Neural cell (in vitro differentiated cells): ENCODE results near the gene AFF3. TPM values are rescaled to one million over a fixed set of nuclear protein-coding genes. Genes with fewer than 3 reads are reported as not detected.

Experiments used
- H2AFZ ChIP-seq: fragments of 200-600, 300-800 bp; sonication (generic), shearing (Covaris generic); 2 replicates; pipeline ENCODE4 v1.6.0; 2014; ENCODE audit warnings: low read depth, mild to moderate bottlenecking, antibody characterized with exemption, low read length, moderate library complexity
- H3F3A ChIP-seq: fragments of 200-600 bp; shearing (Covaris generic); 2 replicates; pipeline ENCODE4 v1.6.1; 2016; ENCODE audit warnings: mild to moderate bottlenecking, moderate library complexity, mixed read lengths, antibody characterized with exemption, low read length; ENCODE audit not compliant: insufficient read depth, poor library complexity, severe bottlenecking
- H3K27ac ChIP-seq: fragments of 200-600, 300-800 bp; sonication (generic), shearing (Covaris generic); 2 replicates; pipeline ENCODE4 v1.5.1; 2014; ENCODE audit warnings: mild to moderate bottlenecking, low read length, moderate library complexity
- H3K27me3 ChIP-seq: fragments of 300-800, 200-600 bp; sonication (generic), shearing (Covaris generic); 2 replicates; pipeline ENCODE4 v1.6.0; 2014; ENCODE audit warnings: mild to moderate bottlenecking, low read depth, low read length, moderate library complexity; ENCODE audit not compliant: insufficient read depth
- H3K36me3 ChIP-seq: fragments of 300-800, 200-600 bp; sonication (generic), shearing (Covaris generic); 2 replicates; pipeline ENCODE4 v1.5.1; 2014; ENCODE audit warnings: mild to moderate bottlenecking, antibody characterized with exemption, low read length, moderate library complexity; ENCODE audit not compliant: insufficient read depth
- H3K4me2 ChIP-seq: fragments of 300-800, 200-600 bp; sonication (generic), shearing (Covaris generic); 2 replicates; pipeline ENCODE4 v1.6.0; 2014; ENCODE audit warnings: mild to moderate bottlenecking, low read length
- H3K4me3 ChIP-seq: fragments of 300-800, 200-600 bp; sonication (generic), shearing (Covaris generic); 2 replicates; pipeline ENCODE4 v1.5.1; 2014; ENCODE audit warnings: mild to moderate bottlenecking, low read length, moderate library complexity
- H3K79me2 ChIP-seq: fragments of 200-600 bp; shearing (Covaris generic); replicated peaks from 2 replicates; pipeline ENCODE4 v1.6.0; 2014; ENCODE audit warnings: mild to moderate bottlenecking, low read length, moderate library complexity; ENCODE audit not compliant: insufficient read depth
- H3K9ac ChIP-seq: fragments of 300-800, 200-600 bp; sonication (generic), shearing (Covaris generic); 2 replicates; pipeline ENCODE4 v1.6.1; 2016; ENCODE audit warnings: mild to moderate bottlenecking, low read length, mixed read lengths
- H3K9me2 ChIP-seq: fragments of 200-600 bp; shearing (Covaris generic); 2 replicates; pipeline ENCODE4 v1.6.1; 2016; ENCODE audit warnings: mild to moderate bottlenecking, low read length, mixed read lengths; ENCODE audit not compliant: insufficient read depth
- H3K9me3 ChIP-seq: fragments of 200-600, 300-800 bp; sonication (generic), shearing (Covaris generic); 2 replicates; pipeline ENCODE4 v1.6.1; 2016; ENCODE audit warnings: mild to moderate bottlenecking, mixed run types, low read length, moderate library complexity, mixed read lengths
- H4K20me1 ChIP-seq: fragments of 200-600 bp; shearing (Covaris generic); 2 replicates; pipeline ENCODE4 v1.6.1; 2016; ENCODE audit warnings: mild to moderate bottlenecking, mixed run types; ENCODE audit not compliant: insufficient read depth
- EP300 ChIP-seq: fragments of 450-650 bp; conservative IDR thresholded peaks from 2 replicates; pipeline ENCODE4 v1.6.1; 2014; ENCODE audit warnings: antibody characterized with exemption, mild to moderate bottlenecking, moderate library complexity; ENCODE audit not compliant: poor library complexity, severe bottlenecking
- EZH2 ChIP-seq: fragments of 200-600, 300-800 bp; shearing (Covaris generic), sonication (generic); IDR thresholded peaks from 2 replicates; pipeline ENCODE4 v1.6.1; 2014; ENCODE audit warnings: antibody characterized with exemption, low read length, borderline replicate concordance, mild to moderate bottlenecking; ENCODE audit not compliant: insufficient read depth, poor library complexity, severe bottlenecking
- MXI1 ChIP-seq: fragments of 450-650 bp; conservative IDR thresholded peaks from 2 replicates; pipeline ENCODE4 v1.6.1; 2014; ENCODE audit warnings: antibody characterized with exemption, mild to moderate bottlenecking; ENCODE audit not compliant: poor library complexity, severe bottlenecking
- POLR2AphosphoS5 ChIP-seq: IDR thresholded peaks from 2 replicates; pipeline ENCODE4 v1.6.1; 2012
- SMC3 ChIP-seq: fragments of 450-650 bp; conservative IDR thresholded peaks from 2 replicates; pipeline ENCODE4 v1.6.1; 2014; ENCODE audit warnings: antibody characterized with exemption, mild to moderate bottlenecking, moderate library complexity; ENCODE audit not compliant: poor library complexity
- polyA plus RNA-seq: library from polyadenylated mRNA; depleted of rRNA; stranded (reverse); fragments of >200 nt; gene quantifications from 2 replicates; pipeline ENCODE4 v1.2.3, GENCODE V29; 2014
- TF ChIP-seq, protein P1 (sequence below): fragments of 450-650 bp; IDR thresholded peaks from 2 replicates; pipeline ENCODE4 v1.5.1; 2014; ENCODE audit warnings: antibody characterized with exemption, mild to moderate bottlenecking, moderate library complexity; ENCODE audit not compliant: poor library complexity, severe bottlenecking
- TF ChIP-seq, protein P2 (sequence below): IDR thresholded peaks from 2 replicates; pipeline ENCODE4 v1.6.1; 2012; ENCODE audit warnings: borderline replicate concordance

Gene AFF3
- polyA plus RNA-seq, 1 donor from 2014 or later: 5.1 TPM

DNA sequence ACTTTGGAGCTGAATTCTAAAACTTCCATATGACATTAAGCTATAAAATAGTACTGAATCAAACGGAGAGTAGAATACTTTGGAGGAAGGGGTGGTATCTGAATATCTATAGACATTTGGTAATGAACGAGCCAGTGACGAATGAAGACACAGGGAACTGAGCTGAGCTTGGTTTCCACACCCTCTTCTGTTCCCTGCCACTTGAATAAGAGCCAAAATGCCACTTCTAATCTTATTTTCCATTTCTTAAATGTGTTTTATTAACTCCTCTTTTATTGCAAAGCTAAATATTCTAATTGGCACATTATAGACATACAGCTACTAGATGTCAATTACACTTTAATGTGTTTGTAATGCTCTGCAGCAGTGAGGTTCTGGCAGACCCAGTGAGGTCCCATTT lies 76.1 kb downstream of the AFF3 start:
- H3K36me3 ChIP-seq: no peaks in the 10 kb centered on the region
- H4K20me1 ChIP-seq: no peaks in the 10 kb centered on the region
- H3F3A ChIP-seq: no peaks in the 10 kb centered on the region
- no peaks in the 10 kb centered on the region for H3K9me3 ChIP-seq
- no peak overlapping the region for H3K27ac ChIP-seq
- H3K9me2 ChIP-seq: no peaks in the 10 kb centered on the region
- H3K4me3 ChIP-seq: no peak overlapping the region
- TF ChIP-seq EZH2 (no peak), EP300 (no peak), SMC3 (no peak), MXI1 (no peak)
- TF ChIP-seq, protein P1, sequence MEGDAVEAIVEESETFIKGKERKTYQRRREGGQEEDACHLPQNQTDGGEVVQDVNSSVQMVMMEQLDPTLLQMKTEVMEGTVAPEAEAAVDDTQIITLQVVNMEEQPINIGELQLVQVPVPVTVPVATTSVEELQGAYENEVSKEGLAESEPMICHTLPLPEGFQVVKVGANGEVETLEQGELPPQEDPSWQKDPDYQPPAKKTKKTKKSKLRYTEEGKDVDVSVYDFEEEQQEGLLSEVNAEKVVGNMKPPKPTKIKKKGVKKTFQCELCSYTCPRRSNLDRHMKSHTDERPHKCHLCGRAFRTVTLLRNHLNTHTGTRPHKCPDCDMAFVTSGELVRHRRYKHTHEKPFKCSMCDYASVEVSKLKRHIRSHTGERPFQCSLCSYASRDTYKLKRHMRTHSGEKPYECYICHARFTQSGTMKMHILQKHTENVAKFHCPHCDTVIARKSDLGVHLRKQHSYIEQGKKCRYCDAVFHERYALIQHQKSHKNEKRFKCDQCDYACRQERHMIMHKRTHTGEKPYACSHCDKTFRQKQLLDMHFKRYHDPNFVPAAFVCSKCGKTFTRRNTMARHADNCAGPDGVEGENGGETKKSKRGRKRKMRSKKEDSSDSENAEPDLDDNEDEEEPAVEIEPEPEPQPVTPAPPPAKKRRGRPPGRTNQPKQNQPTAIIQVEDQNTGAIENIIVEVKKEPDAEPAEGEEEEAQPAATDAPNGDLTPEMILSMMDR: no peak
- H3K9ac ChIP-seq: no peak overlapping the region
- no peaks in the 10 kb centered on the region for H3K27me3 ChIP-seq
- no peaks in the 10 kb centered on the region for H3K79me2 ChIP-seq
- no peak overlapping the region for H2AFZ ChIP-seq
- no peak overlapping the region for H3K4me2 ChIP-seq

DNA sequence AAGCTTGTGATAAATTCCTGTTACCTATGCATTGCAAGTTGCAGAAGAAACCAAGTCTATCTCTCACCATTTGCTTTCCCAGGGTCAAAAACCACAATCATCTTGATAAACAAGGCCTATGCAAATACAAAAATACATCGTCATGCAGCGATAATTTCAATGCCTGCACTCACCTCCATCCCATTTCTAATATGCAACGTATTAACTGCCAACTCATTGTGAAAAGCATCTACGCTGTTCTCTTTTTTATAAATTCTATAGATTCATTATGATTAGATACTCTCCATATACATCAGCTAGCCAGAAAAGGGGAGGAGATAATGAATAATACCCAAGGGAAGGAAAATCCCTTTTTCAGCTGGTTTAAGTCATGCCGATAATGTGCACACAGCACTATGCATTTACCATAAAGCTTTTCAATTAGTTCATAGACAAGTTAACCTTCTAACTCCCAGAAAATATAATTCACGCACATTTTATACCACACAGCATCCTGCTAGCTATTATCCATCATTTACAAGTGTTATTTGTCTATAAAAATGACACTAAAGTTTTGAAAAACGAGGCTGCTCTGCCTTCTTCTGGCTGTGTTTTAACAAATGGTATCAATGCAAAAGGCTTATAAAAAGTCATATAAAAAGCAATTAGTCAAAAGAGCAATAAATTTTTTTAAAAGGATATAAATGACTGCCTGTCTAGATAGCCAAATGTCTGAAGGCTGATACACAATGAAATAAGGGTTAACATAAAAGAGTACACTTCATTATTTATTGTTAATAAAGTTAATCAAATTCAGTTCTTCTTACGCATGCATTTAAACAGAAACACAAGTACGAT lies 77.6 kb downstream of the AFF3 start:
- H3K27ac ChIP-seq: no peak overlapping the region
- H3K4me2 ChIP-seq: no peak overlapping the region
- H3K9ac ChIP-seq: no peak overlapping the region
- no peaks in the 10 kb centered on the region for H3F3A ChIP-seq
- H3K27me3 ChIP-seq: no peaks in the 10 kb centered on the region
- TF ChIP-seq, protein P2, sequence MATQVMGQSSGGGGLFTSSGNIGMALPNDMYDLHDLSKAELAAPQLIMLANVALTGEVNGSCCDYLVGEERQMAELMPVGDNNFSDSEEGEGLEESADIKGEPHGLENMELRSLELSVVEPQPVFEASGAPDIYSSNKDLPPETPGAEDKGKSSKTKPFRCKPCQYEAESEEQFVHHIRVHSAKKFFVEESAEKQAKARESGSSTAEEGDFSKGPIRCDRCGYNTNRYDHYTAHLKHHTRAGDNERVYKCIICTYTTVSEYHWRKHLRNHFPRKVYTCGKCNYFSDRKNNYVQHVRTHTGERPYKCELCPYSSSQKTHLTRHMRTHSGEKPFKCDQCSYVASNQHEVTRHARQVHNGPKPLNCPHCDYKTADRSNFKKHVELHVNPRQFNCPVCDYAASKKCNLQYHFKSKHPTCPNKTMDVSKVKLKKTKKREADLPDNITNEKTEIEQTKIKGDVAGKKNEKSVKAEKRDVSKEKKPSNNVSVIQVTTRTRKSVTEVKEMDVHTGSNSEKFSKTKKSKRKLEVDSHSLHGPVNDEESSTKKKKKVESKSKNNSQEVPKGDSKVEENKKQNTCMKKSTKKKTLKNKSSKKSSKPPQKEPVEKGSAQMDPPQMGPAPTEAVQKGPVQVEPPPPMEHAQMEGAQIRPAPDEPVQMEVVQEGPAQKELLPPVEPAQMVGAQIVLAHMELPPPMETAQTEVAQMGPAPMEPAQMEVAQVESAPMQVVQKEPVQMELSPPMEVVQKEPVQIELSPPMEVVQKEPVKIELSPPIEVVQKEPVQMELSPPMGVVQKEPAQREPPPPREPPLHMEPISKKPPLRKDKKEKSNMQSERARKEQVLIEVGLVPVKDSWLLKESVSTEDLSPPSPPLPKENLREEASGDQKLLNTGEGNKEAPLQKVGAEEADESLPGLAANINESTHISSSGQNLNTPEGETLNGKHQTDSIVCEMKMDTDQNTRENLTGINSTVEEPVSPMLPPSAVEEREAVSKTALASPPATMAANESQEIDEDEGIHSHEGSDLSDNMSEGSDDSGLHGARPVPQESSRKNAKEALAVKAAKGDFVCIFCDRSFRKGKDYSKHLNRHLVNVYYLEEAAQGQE: no peak
- TF ChIP-seq, protein P1: no peak
- no peak for TF ChIP-seq POLR2AphosphoS5
- no peaks in the 10 kb centered on the region for H3K9me3 ChIP-seq
- no peaks in the 10 kb centered on the region for H3K9me2 ChIP-seq
- H3K4me3 ChIP-seq: no peak overlapping the region
- H3K79me2 ChIP-seq: no peaks in the 10 kb centered on the region
- no peaks in the 10 kb centered on the region for H3K36me3 ChIP-seq
- H4K20me1 ChIP-seq: no peaks in the 10 kb centered on the region
- no peak overlapping the region for H2AFZ ChIP-seq
